GM19468 (cell line): Measurements from ENCODE around the gene RFTN1.

Experiments used
- ATAC-seq: cut with Tn5 transposase; IDR thresholded peaks from one replicate; pipeline ENCODE4 v1.9.1; 2021; ENCODE audit warnings: mild to moderate bottlenecking, moderate library complexity, moderate number of reproducible peaks; ENCODE audit not compliant: unreplicated experiment; ENCODE audit errors: extremely low read depth

The RFTN1 gene

GRCh38 chr3:16390581-16390980 is 122.9 kb downstream of the RFTN1 start:
- no peak for ATAC-seq

- no peak for ATAC-seq
Observed at GRCh38 chr3:16388850-16389441, 124.6 kb downstream of the RFTN1 start.

DNA sequence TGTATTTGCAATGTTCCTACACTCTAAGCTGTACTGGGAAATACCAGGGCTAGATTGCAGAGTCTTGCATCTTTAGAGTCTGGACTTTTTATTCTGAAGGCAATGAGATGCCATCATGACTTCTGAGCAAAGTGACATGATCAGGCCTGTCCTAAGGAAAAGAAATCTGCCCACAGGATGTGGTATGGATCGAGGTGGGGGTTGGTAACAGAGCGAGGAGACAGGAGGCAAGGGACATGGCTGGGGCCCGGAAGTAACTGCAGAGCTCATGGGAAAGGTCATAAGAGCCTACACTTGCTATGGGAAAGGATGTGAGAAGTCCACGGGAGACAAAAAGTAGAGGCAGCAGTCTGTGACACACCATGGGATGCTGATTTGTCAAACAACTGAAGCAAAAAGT is 126.9 kb downstream of the RFTN1 start:
- ATAC-seq: no peak

DNA sequence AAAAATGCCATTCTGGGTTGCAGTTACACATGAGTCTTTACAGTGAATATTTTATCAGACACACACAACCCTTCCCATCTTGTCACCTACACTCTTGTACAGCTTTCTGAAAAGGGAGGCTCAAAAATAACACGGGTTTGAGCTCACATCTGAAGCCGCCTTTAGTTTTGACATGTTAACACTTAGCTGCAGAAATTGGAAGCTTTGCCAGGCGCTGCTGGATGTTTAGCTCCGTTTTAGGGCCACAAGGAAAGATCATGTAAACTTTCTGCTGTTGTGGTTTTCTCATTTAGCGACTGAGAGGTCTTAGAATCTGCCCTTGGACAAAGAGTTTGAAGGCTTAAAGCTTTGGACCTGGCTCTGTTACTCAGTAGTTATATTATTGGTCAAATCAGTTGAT is 128.3 kb downstream of the RFTN1 start:
- ATAC-seq: no peak

GRCh38 chr3:16383864-16384263 is 129.6 kb downstream of the RFTN1 start:
- no peak for ATAC-seq

- peak; percentile 23 for ATAC-seq
Observed at GRCh38 chr3:16382845-16383244, 130.7 kb downstream of the RFTN1 start.

- ATAC-seq: no peak
Observed at GRCh38 chr3:16381426-16381825, 132.1 kb downstream of the RFTN1 start.

DNA sequence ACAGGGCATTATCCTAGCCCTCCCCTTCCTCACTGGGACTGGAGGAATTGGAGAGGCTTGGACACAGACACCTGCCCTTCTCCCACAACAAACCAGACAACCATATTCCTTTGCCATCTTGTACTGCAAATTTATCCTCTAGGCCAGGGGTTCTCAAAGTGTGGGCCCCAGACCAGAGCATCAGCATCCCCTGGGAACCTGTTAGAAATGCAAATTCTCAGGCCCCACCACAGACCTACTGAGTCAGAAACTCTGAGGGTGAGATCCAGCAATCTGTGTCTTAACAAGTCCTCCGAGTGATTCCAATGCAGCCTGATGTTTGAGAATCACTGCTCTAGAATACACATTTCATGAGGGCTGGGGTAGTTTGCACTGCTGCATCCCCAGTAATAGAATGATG is 133.1 kb downstream of the RFTN1 start:
- no peak for ATAC-seq

DNA sequence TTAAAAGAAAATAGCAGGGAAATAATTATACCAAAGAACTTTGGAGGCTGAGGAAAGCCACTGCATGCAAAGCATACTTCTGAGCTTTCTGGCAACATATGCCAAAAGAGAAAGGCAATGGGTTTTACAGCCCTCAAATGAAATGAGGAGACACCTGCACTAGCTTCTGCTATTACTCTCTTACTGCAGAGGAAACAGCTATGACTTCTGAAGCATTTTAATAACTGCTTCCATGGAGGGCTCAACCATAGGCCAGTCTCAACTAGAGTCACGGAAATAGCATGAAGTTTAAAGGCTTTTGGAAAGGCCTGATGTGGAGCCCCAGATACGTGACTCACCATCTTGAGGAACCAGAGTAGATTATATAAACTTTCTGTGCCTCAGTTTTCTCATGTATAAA is 133.7 kb downstream of the RFTN1 start:
- ATAC-seq: no peak

DNA sequence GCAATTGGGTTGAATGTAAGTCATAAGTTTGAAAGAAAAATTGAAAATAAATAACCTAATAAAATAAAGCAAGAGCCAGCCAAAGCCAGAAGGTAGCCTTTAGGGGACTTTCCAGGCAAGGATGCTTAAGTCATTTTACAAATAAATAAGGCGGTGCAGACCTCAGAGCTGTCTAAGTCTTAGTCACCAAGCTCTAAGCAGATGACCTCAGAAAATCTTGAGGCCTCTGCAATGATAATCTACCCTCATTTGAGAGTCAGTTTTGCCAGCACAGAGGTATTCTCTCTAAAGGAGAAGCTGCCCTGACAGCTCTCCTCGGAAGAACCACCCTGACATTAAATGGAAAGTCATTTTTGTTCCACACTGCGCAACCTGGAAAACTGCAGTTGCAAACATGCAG is 134.6 kb downstream of the RFTN1 start:
- peak; percentile 30 for ATAC-seq

- no peak for ATAC-seq
Observed at GRCh38 chr3:16378415-16378814, 135.1 kb downstream of the RFTN1 start.

GRCh38 chr3:16377847-16378302 is 135.6 kb downstream of the RFTN1 start:
- no peak for ATAC-seq

DNA sequence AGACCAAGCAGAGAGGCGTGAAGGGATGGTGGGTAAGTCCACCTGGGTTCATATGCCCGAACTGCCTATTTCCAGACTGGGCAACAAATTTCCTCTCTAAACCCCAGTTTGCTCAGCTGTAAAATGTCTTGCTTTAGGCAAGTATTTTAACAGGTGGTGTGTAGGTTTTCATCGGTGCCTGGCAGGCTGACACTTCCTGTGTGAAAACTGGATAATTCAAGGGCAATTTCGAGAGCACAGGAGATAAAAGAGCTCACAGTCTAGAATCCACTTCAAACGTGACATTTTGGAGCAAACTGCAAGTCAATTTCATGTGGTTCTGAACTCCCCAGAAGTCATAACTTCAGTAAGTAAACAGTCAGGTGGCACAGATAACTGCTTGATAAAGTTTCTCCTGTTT is 136.3 kb downstream of the RFTN1 start:
- ATAC-seq: no peak

GRCh38 chr3:16375891-16376290 is 137.6 kb downstream of the RFTN1 start:
- ATAC-seq: no peak

GRCh38 chr3:16374935-16375245 is 138.6 kb downstream of the RFTN1 start:
- no peak for ATAC-seq

GRCh38 chr3:16374047-16374934 is 139.2 kb downstream of the RFTN1 start:
- no peak for ATAC-seq

DNA sequence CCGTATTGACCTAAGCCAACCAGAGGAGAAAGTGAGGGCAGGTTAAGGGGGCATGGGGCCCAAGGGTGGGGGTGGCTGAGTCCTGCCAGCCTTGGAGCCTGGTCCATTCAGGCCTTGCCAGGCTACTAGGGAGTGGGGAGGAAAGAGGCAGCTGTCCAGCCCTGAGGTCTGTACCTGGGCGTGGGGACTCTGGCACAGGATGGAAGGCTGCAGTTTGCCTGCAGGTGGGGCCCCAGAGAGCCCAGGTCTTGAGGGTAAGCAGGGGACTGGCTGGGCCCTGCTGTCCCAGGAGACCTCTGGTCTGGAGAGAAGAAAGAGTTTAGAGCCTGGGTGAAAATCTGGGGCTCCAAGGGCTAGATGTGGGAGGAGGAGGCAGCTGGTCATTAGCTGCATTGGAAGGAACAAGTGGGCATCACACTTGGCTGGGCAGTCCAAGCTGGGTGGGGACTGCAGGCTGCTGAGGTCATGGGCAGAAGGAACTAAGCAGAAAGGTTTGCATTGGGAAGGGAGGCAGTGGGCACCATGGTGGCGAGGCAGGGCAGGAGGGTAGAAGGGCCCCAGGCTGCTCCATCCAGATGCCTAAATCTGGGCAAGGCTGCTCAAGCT is 140.1 kb downstream of the RFTN1 start:
- ATAC-seq: no peak

GRCh38 chr3:16372362-16373292 is 140.9 kb downstream of the RFTN1 start:
- no peak for ATAC-seq

DNA sequence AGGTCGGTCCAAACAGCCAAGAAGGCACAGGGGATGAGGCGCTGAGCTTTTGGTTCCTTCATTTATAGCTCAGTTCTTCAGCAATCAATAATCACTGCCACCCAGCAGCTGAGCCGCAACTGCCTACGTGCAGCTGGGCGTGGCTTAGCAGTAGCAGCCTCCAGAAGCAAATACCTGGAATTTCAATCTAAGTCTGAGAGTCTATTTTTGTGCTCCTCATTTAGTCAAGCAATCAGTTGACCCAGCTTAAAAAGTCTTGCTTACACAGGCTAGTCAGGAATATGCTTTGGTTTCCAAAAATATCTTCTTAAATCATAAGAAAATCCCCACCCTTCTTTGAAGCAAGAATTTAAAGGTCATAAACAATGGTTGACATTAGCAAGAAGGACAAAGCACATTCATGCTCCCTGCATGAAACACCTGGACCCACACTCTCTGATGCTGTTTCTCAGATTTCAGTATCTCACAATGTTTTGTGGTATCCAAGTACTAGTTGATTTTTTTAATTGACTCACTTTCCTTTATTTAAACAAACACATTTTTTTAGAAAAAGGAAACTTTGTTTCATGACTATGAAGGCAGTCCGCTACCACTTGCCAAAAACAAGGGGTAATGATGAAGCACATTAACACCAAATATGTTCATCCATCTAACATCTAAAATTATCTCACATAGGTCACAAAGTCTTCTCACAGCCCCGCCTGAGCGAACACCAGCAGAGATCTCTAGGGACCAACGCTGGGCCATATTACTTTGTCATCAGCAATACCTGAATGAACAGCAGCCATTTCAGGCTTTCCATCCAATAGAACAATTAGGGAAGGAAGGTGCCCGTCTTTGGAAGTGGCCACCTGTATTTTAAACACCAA is 142.4 kb downstream of the RFTN1 start:
- ATAC-seq: no peak

DNA sequence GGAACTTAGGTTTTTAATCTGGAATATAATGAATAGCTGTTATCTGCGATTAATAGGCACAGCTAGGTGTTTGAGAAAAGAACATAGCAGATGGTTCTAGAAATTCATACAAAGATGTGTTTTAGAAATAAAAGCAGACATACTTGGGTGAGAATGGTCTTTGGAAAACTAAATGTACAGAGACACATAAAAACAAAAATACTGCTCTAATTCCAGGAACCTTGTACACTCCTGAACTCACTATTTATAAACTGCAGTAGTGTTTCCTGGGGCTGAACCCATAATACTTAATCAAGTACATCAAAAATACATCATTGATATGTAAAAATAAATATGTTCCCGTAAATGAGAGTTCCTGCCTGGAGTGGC is 143.0 kb downstream of the RFTN1 start:
- no peak for ATAC-seq
